Forelimb muscle (tissue), 1 donor: ENCODE results near the gene PAFAH1B2. TPM values are rescaled to one million over a fixed set of nuclear protein-coding genes. Genes with fewer than 3 reads are reported as not detected.
"Not testable (repeated sequence)": the region's sequence is repeated elsewhere in the genome, so short reads cannot be mapped to it uniquely, and the experiment has no call there.

Experiments
- DNase-seq: peaks from one replicate; pipeline ENCODE4 v3.0.0-alpha.2; 2013; ENCODE audit warnings: low read depth
- polyA plus RNA-seq: library from polyadenylated mRNA; unstranded; fragments of 120-200 nt; gene quantifications from one replicate; pipeline ENCODE4 v1.2.1, GENCODE V29; 2013; ENCODE audit not compliant: insufficient read length

PAFAH1B2 gene
- polyA plus RNA-seq, 1 donor: 46.8 TPM

GRCh38 chr11:117202386-117203068 lies 58.4 kb downstream of the PAFAH1B2 start:
- no peak for DNase-seq

GRCh38 chr11:117203069-117203407 lies 59.0 kb downstream of the PAFAH1B2 start:
- DNase-seq: no peak

GRCh38 chr11:117204283-117205080 lies 60.4 kb downstream of the PAFAH1B2 start:
- DNase-seq: no peak

DNA sequence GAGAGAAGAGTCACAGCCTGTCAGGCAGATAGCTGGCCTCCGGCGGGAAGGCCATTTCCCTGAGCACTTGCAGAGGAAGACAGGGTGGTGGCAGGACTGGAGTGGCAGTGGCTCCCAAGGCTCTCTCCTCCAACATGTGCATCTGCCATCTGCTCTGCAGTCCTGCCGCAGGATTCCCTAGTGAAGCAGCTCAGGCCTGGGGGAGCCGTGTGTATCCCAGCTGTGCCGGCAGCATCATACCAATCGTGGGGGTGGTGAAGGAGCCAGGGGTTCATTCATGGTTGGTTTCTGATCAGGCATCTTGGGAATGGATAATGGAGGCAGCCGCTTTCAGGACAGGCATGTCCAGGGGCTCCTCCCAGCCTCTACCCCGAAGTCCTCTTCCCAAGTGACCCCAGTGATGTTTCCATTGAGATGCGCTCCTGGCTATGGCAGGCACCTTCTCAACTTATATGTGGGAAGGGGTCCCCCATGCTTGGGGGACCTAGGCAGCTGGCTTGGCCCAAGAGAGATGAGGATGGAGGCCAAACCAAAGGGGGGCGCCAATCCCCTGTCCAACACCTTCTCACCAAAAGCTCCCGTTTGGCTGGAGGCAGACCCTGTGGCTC lies 61.2 kb downstream of the PAFAH1B2 start:
- DNase-seq: no peak

GRCh38 chr11:117206111-117206510 lies 62.0 kb downstream of the PAFAH1B2 start:
- not testable (repeated sequence) for DNase-seq

DNA sequence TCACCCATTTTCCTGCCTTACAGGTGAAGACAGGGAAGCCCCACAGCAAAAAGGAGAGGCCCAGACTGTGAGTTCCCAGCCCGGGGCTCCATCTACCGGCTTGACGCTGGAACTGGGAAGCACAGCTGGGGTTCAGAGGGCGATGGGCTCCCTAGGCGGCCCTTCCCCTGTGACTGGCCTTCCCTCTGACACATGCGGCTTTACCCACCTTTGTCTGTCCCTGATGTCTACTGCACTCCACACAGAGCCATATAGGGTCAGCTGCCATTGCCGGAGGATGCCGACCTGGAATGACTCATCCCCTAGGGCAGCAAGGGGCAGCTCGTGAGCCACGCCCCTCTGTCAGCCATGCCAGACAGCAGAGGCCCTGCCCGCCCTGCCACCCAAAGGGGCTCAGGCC lies 62.8 kb downstream of the PAFAH1B2 start:
- not testable (repeated sequence) for DNase-seq

- DNase-seq: not testable (repeated sequence)
Measured at GRCh38 chr11:117207481-117207880, 63.4 kb downstream of the PAFAH1B2 start.

GRCh38 chr11:117208710-117209109 lies 64.6 kb downstream of the PAFAH1B2 start:
- DNase-seq: not testable (repeated sequence)

- not testable (repeated sequence) for DNase-seq
Measured at GRCh38 chr11:117209351-117210125, 65.5 kb downstream of the PAFAH1B2 start.

- DNase-seq: no peak
Measured at GRCh38 chr11:117210620-117211019, 66.5 kb downstream of the PAFAH1B2 start.

DNA sequence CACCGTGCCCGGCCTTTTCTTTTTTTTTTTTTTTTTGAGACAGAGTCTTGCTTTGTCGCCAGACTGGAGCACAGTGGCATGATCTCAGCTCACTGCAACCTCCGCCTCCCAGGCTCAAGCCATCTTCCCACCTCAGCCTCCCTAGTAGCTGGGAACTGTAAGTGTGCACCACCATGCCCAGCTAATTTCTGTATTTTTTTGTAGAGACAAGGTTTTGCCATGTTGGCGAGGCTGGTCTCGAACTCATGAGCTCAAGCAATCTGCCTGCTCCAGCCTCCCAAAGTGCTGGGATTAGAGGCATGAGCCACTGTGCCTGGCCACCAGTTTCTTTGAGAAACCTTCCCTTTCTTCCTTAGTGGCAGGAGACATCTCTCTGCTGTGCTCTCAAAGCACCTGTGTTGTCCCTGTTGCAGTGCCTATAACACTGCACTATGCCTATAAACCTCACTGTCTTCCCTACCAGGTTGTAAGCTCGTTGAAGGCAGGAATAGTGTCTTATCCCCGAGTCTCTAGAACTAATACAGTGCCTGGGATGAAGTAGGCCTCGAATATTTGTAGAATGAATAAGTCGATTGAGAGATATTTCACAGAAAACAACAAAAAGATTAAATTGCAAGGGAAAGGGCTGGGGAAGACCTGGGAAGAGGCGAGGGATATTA lies 68.7 kb downstream of the PAFAH1B2 start:
- DNase-seq: no peak

GRCh38 chr11:117214404-117215110 lies 70.5 kb downstream of the PAFAH1B2 start:
- DNase-seq: no peak

DNA sequence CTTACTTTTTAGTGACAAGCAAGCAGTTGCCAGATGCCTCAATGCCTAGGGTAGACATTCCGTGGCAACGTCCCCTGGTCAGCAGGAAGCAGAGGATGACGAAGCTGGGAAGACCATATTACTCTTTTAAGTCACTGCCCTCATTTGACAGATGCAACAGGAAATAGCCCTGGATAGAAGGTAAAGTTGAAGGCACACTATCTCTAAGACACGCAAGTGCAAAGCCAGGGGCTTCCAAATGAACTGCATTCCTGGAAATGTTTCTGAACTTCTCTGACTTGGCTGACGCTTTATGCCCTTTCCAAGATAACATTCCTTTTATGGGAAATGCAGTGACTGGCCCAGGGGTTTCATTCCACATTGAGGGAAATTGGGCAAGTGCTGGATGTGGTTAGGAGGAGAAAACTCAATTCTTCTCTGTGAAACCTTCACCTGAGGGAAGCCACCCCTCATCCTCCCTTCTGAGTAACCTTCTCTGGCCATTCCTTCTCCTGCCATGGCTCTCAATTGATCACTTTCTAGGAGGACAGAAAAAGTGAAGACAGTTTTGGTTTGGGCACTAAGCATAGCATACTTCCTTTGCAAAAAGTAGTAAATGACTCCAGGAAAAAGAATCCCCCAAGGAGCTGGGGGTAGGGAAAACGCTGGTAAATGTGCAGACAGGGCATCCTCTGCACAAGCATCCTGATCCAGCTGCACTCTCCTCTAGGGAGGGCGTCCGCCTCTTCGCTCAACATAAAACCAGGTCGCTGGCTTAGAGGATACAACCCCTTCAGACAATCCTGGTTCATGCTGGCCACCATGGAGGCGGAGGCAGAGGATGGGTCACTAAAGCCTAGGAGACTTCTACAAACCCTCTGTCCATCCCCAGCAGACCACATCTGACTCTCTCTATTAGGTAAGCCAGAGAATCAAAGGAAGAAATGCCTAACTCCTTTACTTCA lies 73.3 kb downstream of the PAFAH1B2 start:
- DNase-seq: no peak

DNA sequence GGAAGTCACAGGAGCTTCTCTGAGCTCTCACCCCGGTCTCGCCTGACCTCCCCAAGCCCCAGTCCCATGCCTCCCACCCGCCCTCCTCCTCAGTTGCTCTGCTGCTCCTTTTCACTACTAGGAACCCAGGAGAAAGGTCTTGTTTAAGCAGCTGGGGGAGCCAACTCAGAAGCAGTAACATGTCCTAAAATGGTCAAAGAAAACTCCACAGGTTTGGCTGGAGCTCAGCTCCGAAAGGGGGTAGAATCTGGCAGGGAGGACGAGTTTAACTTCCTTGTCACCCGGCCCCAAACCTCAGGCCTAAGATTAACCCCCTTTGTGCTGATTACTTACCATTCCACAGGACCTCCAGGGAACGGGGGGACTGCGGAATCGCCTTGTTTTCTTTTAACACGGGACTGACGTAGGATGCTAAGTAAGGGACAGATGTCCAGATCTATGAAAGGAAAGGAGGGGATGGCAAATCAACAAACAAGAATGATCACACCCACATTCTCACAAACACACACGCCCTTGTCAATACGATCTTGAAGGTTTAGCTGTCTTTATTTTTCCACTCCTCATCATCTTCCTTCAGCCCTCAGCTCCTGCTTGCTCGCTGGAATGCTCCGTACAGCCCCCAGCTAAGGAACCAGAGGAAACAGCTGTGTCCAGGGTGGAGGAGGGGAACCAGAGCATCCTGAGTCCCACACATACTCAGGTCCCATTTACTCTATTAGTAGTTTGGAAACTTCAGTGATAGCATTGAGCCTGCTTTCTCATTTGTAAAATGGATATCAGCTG lies 74.2 kb downstream of the PAFAH1B2 start:
- no peak for DNase-seq

DNA sequence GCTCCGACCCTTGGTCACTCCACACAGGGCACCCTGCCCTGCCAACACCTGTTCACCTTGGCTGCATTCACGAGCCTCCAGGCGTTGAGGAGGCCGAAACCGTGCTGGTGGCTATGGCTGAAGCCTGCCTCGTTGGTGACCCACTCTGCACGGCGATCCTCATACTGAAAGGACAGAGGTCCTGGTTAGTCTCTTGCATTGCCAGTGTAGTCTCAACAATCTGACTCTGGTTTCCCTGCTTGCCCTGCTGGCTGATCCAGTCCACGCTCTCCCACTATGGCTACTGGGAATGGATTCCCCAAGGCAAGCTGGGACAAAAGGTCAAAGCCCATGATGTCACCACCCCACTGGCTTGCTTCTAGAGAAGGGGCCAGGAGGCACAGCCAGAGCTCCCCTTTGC lies 74.9 kb downstream of the PAFAH1B2 start:
- DNase-seq: no peak

- no peak for DNase-seq
Measured at GRCh38 chr11:117219455-117219854, 75.4 kb downstream of the PAFAH1B2 start.

- DNase-seq: no peak
Measured at GRCh38 chr11:117219995-117220394, 75.9 kb downstream of the PAFAH1B2 start.

DNA sequence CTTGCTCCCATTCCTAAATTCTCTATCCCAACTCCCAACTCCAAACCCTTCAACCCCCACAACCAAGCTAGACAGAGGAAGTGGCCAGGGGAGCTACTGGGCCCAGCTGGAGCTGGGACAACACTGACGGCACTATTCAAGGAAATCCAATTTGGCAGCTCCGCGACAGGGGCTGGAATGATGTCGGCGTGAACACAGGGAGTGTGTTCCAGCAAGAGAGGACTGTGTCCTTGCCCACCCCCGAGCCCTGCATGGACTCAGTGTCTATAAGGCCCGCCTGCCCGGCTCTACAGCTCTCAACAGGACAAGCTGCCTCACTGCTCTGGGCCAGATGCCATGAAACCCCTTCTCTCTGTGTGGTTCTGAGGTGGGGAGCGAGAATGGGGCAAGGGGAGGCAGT lies 76.5 kb downstream of the PAFAH1B2 start:
- DNase-seq: no peak
